Stimulated activated CD4-positive, alpha-beta T cell treated with anti-CD3 and anti-CD28 coated beads, Interleukin-12 subunit alpha, Interleukin-12 subunit beta, amount 100 ng/mL, for 48 hours (primary cell): ENCODE results near the gene PHAX.
"Not testable (repeated sequence)": the region's sequence is repeated elsewhere in the genome, so short reads cannot be mapped to it uniquely, and the experiment has no call there.

Source experiments
- DNase-seq, 3 donors: peaks; one replicate each; pipeline ENCODE4 v3.0.0-alpha.2; 2020; ENCODE audit warnings: low read depth in 2 of 3, low spot score in 1 of 3

PHAX gene

GRCh38 chr5:126600631-126601511 is at the start of gene PHAX:
Gene PHAX (plus strand): TSS chr5:126600947. CDS start chr5:126600963, 16 bp downstream.
- peak; percentile 57 to 72 (median 63) for DNase-seq

DNA sequence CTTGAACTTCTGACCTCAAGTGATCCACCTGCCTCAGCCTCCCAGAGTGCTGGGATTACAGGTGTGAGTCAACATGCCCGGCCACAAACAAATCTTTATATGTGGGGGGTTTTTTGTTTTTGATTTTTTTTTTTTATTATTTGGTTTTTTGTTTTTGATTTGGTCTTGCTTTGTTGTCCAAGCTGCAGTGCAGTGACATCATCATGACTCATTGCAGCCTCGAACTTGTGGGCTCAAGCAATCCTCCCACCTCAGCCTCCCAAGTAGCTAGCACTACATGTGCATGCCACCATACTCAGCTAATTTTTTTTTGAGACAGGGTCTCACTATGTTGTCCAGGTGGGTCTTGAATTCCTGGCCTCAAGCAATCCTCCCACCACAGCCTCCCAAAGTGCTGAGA is 48.1 kb upstream of the PHAX start:
- DNase-seq = no peak

- DNase-seq = not testable (repeated sequence)
These were observed 45.6 kb upstream of the PHAX start for GRCh38 chr5:126555101-126555500.

- no peak for DNase-seq
These were observed 38.8 kb upstream of the PHAX start for GRCh38 chr5:126561908-126562307.

DNA sequence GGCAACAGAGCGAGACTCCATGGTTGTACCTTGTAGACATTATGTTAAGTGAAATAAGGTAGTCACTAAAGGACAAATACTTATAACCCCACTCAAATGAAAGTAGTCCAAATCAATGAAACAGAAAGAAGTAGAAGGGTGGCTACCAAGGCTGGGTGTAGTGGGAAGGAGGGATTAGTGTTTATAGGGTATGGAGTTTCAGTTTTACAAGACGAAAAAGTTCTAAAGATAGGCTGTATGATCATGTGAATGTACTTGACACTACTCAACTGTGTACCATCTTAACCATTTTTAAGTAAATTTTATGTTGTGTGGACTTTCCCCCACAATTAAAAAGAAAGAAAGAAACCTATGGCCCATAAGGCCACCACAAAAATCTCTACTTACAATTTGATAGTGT is 37.9 kb upstream of the PHAX start:
- DNase-seq = no peak

GRCh38 chr5:126568206-126568755 is 32.5 kb upstream of the PHAX start:
- no peak for DNase-seq

GRCh38 chr5:126575644-126576043 is 25.1 kb upstream of the PHAX start:
- no peak for DNase-seq

- no peak for DNase-seq
These were observed 23.8 kb upstream of the PHAX start for GRCh38 chr5:126576974-126577373.

GRCh38 chr5:126577415-126577814 is 23.3 kb upstream of the PHAX start:
- DNase-seq = no peak

GRCh38 chr5:126579716-126580115 is 21.0 kb upstream of the PHAX start:
- no peak for DNase-seq

- no peak for DNase-seq
These were observed 17.0 kb upstream of the PHAX start for GRCh38 chr5:126583761-126584160.

- no peak for DNase-seq
These were observed 13.0 kb upstream of the PHAX start for GRCh38 chr5:126587551-126588390.

- no peak for DNase-seq
These were observed 11.0 kb upstream of the PHAX start for GRCh38 chr5:126589536-126590297.

DNA sequence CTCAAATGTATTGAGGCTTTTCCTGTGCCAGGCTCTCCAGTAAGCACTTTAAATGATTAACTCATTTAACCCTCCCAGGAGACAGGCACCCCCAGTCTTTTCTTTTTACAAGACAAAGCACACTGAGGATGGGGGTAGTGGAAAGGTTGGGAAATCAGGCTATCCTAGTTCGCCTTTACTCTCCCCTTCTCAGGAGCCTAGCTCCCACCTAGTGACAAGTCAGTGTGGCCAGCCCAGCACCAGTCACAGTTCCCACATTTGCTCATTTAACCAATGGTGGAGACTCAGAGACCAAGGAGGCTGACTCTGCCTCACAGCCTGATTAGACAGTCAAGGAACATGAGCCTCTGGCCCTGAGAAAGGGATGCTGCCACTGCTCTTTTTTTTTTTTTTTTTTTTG is 9.2 kb upstream of the PHAX start:
- DNase-seq = no peak

- peak in 2 of 3 donors; percentile 35 to 38 for DNase-seq
These were observed 5.8 kb upstream of the PHAX start, which contains the start of gene ALDH7A1 for GRCh38 chr5:126594748-126595485. Gene ALDH7A1 (minus strand): TSS chr5:126595219. CDS start chr5:126595198, 21 bp downstream.

DNA sequence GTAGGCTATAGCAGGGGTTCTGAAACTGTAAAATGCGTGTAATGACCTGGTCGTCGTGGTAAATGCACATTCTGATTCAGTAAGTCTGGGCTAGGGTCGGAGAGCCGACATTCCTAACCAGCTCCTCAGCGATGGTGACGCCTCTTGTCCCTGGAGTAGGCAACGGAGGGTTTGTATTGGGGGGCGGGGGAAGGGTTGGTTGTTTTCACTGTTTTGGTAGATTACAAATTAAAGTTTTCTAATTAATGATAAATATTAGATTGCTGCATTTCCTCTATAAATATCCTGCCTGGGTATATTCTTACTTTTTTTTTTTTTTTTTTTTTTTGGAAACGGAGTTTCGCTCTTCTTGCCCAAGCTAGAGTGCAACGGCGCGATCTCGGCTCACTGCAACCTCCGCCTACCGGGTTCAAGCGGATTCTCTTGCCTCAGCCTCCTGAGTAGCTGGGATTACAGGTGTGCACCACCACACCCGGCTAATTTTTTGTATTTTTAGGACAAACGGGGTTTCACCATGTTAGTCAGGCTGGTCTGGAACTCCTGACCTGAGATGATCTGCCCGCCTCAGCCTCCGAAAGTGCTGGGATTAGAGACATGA is 5.2 kb upstream of the PHAX start:
- no peak for DNase-seq

- no peak for DNase-seq
These were observed 3.6 kb upstream of the PHAX start for GRCh38 chr5:126597156-126597555.

GRCh38 chr5:126599499-126599898 is 1.2 kb upstream of the PHAX start:
- no peak for DNase-seq

- peak in 1 of 3 donors; percentile 14 for DNase-seq
These were observed 646 bp upstream of the PHAX start for GRCh38 chr5:126599971-126600630.
